Fibroblast of villous mesenchyme (primary cell): ENCODE results near the gene CENPT. TPM values are rescaled to one million over a fixed set of nuclear protein-coding genes. Genes with fewer than 3 reads are reported as not detected.

Source experiments
- DNase-seq: peaks from one replicate; pipeline ENCODE4 v3.0.0-alpha.2; 2010; ENCODE audit warnings: low read depth
- H3K4me3 ChIP-seq: 2 replicates; pipeline ENCODE4 v1.5.1; 2011; ENCODE audit warnings: low read depth, mild to moderate bottlenecking, low read length
- total RNA-seq: library from RNA; depleted of rRNA; stranded (reverse); fragments of >200 nt; gene quantifications from 2 replicates; pipeline ENCODE4 v1.2.3, GENCODE V29; 2012
- TF ChIP-seq, protein P1 (sequence below): IDR thresholded peaks from 2 replicates; pipeline ENCODE4 v1.5.1; 2012; ENCODE audit warnings: low read depth, mild to moderate bottlenecking, low read length; ENCODE audit not compliant: insufficient read depth

Gene CENPT
- total RNA-seq, 1 donor: 39.7 TPM

DNA sequence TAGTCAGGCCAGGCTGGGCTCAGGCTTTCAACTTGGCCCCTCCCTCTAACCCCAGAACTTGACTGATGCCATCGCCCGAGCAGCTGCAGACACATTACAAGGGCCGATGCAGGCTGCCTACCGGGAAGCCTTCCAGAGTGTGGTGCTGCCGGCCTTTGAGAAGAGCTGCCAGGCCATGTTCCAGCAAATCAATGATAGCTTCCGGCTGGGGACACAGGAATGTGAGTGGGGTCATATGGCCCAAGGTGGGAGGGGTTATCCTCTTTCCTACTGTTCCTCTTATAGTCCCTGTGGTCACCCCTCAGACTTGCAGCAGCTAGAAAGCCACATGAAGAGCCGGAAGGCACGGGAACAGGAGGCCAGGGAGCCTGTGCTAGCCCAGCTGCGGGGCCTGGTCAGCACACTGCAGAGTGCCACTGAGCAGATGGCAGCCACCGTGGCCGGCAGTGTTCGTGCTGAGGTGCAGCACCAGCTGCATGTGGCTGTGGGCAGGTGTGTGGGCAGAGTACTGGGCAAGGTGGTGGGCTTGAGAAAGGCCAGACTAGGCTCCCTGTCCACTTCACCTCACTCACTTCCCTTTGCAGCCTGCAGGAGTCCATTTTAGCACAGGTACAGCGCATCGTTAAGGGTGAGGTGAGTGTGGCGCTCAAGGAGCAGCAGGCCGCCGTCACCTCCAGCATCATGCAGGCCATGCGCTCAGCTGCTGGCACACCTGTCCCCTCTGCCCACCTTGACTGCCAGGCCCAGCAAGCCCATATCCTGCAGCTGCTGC lies 35.1 kb upstream of the CENPT start:
- TF ChIP-seq, protein P1, sequence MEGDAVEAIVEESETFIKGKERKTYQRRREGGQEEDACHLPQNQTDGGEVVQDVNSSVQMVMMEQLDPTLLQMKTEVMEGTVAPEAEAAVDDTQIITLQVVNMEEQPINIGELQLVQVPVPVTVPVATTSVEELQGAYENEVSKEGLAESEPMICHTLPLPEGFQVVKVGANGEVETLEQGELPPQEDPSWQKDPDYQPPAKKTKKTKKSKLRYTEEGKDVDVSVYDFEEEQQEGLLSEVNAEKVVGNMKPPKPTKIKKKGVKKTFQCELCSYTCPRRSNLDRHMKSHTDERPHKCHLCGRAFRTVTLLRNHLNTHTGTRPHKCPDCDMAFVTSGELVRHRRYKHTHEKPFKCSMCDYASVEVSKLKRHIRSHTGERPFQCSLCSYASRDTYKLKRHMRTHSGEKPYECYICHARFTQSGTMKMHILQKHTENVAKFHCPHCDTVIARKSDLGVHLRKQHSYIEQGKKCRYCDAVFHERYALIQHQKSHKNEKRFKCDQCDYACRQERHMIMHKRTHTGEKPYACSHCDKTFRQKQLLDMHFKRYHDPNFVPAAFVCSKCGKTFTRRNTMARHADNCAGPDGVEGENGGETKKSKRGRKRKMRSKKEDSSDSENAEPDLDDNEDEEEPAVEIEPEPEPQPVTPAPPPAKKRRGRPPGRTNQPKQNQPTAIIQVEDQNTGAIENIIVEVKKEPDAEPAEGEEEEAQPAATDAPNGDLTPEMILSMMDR: no peak
- H3K4me3 ChIP-seq: no peak overlapping the region
- DNase-seq: no peak

DNA sequence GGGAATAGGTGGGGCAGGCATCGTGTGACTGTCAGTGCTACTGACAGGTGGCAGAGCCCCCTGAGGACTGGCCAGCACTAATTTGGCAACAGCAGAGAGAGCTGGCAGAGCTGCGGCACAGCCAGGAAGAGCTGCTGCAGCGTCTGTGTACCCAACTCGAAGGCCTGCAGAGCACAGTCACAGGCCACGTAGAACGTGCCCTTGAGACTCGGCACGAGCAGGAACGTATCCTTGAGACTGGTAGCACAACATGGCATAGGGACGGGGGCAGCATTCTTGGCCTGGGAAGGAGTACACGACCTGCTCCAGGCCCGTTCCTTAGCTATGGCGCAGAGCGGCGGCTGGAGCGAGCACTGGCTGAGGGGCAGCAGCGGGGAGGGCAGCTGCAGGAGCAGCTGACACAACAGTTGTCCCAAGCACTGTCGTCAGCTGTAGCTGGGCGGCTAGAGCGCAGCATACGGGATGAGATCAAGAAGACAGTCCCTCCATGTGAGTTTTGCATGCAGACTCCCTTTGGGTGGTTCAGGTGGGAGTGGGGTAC lies 34.2 kb upstream of the CENPT start:
- TF ChIP-seq, protein P1: no peak
- DNase-seq: no peak
- no peak overlapping the region for H3K4me3 ChIP-seq

DNA sequence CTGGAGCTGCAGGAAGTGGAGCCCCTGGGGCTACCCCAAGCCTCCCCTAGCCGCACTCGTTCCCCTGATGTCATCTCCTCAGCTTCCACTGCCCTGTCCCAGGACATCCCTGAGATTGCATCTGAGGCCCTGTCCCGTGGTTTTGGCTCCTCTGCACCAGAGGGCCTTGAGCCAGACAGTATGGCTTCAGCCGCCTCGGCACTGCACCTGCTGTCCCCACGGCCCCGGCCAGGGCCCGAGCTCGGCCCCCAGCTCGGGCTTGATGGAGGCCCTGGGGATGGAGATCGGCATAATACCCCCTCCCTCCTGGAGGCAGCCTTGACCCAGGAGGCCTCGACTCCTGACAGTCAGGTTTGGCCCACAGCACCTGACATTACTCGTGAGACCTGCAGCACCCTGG lies 33.1 kb upstream of the CENPT start:
- DNase-seq: no peak
- TF ChIP-seq, protein P1: no peak
- no peak overlapping the region for H3K4me3 ChIP-seq

DNA sequence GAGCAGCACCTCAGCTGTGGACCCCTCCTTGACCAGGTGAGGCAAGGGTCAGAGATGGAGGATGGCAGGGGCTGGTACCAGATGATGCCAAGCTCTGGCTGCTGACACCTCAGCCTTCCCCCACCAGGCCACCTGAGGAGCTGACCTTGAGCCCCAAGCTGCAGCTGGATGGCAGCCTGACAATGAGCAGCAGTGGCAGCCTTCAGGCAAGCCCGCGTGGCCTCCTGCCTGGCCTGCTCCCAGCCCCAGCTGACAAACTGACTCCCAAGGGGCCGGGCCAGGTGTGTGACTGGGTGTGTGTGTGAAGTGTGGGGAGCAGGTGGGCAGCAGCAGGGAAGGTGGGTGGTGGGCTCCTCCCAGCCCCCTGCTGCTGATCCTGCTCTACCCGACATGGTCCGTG lies 32.4 kb upstream of the CENPT start:
- DNase-seq: no peak
- TF ChIP-seq, protein P1: no peak
- no peak overlapping the region for H3K4me3 ChIP-seq

DNA sequence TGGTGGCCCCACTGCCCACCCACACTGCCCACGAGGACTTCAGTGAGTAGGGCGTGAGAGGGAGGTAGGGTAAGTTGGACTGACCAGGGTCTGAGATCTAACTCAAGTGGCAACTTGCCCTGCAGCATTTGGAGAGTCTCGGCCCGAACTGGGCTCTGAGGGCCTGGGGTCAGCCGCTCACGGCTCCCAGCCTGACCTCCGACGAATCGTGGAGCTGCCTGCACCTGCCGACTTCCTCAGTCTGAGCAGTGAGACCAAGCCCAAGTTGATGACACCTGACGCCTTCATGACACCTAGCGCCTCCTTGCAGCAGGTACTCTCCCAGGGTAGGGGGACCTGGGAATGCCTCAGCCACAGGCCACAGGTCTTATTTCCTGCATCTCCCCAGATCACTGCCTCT lies 32.0 kb upstream of the CENPT start:
- no peak overlapping the region for H3K4me3 ChIP-seq
- DNase-seq: no peak
- TF ChIP-seq, protein P1: no peak

DNA sequence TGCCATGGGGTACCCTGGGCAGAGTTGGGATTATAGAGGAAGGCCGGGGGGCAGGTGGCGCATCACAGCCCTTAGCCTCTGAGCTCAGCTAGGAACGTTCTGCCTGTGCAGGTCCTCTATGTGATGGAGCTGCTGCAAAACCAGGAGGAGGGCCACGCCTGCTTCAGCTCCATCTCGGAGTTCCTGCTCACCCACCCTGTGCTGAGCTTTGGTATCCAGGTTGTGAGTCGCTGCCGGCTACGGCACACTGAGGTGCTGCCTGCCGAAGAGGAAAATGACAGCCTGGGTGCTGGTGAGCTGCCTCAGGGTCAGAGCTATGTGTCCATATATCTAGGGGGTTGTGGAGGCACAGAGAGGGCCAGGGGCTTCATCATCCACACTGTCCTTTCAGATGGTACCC lies 31.4 kb upstream of the CENPT start:
- no peak overlapping the region for H3K4me3 ChIP-seq
- TF ChIP-seq, protein P1: no peak
- no peak for DNase-seq
